Body of pancreas (tissue), 4 donors: Measurements from ENCODE around the gene PRKAG2.

Source experiments
- CTCF ChIP-seq, 7 experiments: fragments of 450-650 bp in 4 of 7; fragments of 200-600 bp in 3 of 7; sonication (generic) in 3 of 7; IDR thresholded peaks; one replicate each; pipeline ENCODE4 v1.5.1; 2016 to 2019; ENCODE audit warnings: antibody characterized with exemption in 7 of 7
- POLR2A ChIP-seq, 3 donors: fragments of 450-650 bp; IDR thresholded peaks; one replicate each; pipeline ENCODE4 v1.6.1; 2016; ENCODE audit warnings: antibody characterized with exemption in 3 of 3, mild to moderate bottlenecking in 2 of 3

- TF ChIP-seq CTCF (IDR thresholded peaks at IDR 0.05) = no peak
- TF ChIP-seq POLR2A (IDR thresholded peaks at IDR 0.05) = no peak
These were observed 79.9 kb downstream of the PRKAG2 start for GRCh38 chr7:151796871-151797537.
